OCI-LY1 (cell line): ENCODE data around the gene SUPT16H.

ENCODE experiments used
- EZH2 ChIP-seq: fragments of 200-600 bp; sonication (generic), shearing (Covaris generic); IDR thresholded peaks from 2 replicates; pipeline ENCODE4 v1.8.0; 2017; ENCODE audit warnings: borderline replicate concordance, mixed run types, mild to moderate bottlenecking, antibody characterized with exemption, low read length, moderate library complexity, mixed read lengths
- TF ChIP-seq, protein P1 (sequence below): fragments of 200-600 bp; sonication (generic), shearing (Covaris generic); IDR thresholded peaks from 2 replicates; pipeline ENCODE4 v1.5.1; 2017; ENCODE audit warnings: mild to moderate bottlenecking, antibody characterized with exemption, low read length, moderate library complexity, mixed read lengths

DNA sequence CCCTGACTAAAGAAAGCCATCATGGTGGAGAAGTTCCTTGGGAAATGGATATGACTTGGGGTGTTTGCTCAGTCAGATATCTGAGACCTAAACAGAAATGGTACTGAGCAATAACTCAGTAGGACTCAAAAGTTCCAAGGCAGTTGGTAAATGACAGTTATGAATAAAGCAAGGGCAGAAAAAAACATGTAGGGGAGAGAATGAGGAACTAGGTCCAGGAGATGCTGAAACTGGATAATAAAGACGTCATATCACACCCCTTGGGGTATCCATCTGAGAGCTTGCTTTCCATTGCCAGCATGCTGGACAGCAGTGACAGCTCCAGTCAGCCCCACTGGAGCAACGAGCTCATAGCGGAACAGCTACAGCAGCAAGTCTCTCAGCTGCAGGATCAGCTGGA lies 66.4 kb downstream of the SUPT16H start:
- TF ChIP-seq, protein P1, sequence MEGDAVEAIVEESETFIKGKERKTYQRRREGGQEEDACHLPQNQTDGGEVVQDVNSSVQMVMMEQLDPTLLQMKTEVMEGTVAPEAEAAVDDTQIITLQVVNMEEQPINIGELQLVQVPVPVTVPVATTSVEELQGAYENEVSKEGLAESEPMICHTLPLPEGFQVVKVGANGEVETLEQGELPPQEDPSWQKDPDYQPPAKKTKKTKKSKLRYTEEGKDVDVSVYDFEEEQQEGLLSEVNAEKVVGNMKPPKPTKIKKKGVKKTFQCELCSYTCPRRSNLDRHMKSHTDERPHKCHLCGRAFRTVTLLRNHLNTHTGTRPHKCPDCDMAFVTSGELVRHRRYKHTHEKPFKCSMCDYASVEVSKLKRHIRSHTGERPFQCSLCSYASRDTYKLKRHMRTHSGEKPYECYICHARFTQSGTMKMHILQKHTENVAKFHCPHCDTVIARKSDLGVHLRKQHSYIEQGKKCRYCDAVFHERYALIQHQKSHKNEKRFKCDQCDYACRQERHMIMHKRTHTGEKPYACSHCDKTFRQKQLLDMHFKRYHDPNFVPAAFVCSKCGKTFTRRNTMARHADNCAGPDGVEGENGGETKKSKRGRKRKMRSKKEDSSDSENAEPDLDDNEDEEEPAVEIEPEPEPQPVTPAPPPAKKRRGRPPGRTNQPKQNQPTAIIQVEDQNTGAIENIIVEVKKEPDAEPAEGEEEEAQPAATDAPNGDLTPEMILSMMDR, result no peak
- TF ChIP-seq EZH2, result no peak
